Measurements from ENCODE around the gene RHCE. TPM values are rescaled to one million over a fixed set of nuclear protein-coding genes. Genes with fewer than 3 reads are reported as not detected.

Gene RHCE
- total and polyA plus RNA-seq, 2 experiments from 2014 or later: 0.15 to 0.17 TPM

DNA sequence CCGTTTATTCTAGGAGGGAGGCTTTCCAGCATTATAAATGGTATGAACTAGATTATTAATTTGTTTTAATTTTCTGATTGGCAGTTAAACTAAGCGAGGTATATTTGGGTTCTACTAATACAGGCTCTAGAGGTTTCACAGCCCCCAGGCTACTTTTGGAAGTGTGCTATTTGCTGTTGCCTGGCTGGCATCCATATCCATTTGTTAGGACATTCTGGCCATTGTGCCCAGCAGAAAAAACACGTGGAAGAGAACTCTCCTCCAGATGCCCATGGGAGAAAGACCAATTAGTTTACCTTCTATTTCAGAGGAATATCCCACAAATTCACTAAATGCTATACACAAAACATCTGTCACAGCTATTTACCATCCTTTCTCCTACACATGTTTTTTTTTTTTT lies 39.4 kb upstream of the RHCE start:
- no peaks in the 10 kb centered on the region; the same call in 1 of the 2 replicates for H3K9me2 ChIP-seq (ENCODE audit: insufficient read depth)
- no peaks in the 10 kb centered on the region for H3K4me1 Mint-ChIP-seq
- no peak overlapping the region for H3K4me3 Mint-ChIP-seq
- H3K27me3 ChIP-seq (ENCODE audit: insufficient read depth): no peaks in the 10 kb centered on the region
- ATAC-seq: no peak
- H3K4me3 ChIP-seq: no peak overlapping the region
- no peak overlapping the region for H3K27ac ChIP-seq (ENCODE audit: low read depth)
- no peaks in the 10 kb centered on the region for H3K79me2 ChIP-seq (replicated peaks; ENCODE audit: insufficient read depth)
- peaks cover 12% of the 10 kb centered on the region for H3K36me3 Mint-ChIP-seq (ENCODE audit: low read depth)
- H4K20me1 ChIP-seq (replicated peaks; ENCODE audit: insufficient read depth): no peaks in the 10 kb centered on the region
- no peaks in the 10 kb centered on the region for H3K4me1 ChIP-seq (ENCODE audit: insufficient read depth)
- H3K9me3 Mint-ChIP-seq: no peaks in the 10 kb centered on the region
- DNase-seq (ENCODE audit: low spot score): no peak
- H3K36me3 ChIP-seq (ENCODE audit: insufficient read depth): no peaks in the 10 kb centered on the region
- no peaks in the 10 kb centered on the region for H3F3A ChIP-seq (replicated peaks; ENCODE audit: low read depth)
- no peak overlapping the region for H3K4me2 ChIP-seq
- no peak overlapping the region for H3K27ac Mint-ChIP-seq
- no peak overlapping the region for H2AFZ ChIP-seq
- H3K27me3 Mint-ChIP-seq (ENCODE audit: insufficient read depth, low read depth, poor library complexity): peaks cover 2% of the 10 kb centered on the region
- no peak for TF ChIP-seq STAT1 (IDR thresholded peaks at IDR 0.05; ENCODE audit: unreplicated experiment)
- no peak for TF ChIP-seq JUNB (IDR thresholded peaks at IDR 0.05; ENCODE audit: unreplicated experiment)
- TF ChIP-seq POLR2AphosphoS5 (IDR thresholded peaks at IDR 0.05; ENCODE audit: low read depth): no peak
- no peak for TF ChIP-seq ZNF331 (CRISPR knock-in tag; IDR thresholded peaks at IDR 0.05; ENCODE audit: low read depth)
- TF ChIP-seq, protein P1, sequence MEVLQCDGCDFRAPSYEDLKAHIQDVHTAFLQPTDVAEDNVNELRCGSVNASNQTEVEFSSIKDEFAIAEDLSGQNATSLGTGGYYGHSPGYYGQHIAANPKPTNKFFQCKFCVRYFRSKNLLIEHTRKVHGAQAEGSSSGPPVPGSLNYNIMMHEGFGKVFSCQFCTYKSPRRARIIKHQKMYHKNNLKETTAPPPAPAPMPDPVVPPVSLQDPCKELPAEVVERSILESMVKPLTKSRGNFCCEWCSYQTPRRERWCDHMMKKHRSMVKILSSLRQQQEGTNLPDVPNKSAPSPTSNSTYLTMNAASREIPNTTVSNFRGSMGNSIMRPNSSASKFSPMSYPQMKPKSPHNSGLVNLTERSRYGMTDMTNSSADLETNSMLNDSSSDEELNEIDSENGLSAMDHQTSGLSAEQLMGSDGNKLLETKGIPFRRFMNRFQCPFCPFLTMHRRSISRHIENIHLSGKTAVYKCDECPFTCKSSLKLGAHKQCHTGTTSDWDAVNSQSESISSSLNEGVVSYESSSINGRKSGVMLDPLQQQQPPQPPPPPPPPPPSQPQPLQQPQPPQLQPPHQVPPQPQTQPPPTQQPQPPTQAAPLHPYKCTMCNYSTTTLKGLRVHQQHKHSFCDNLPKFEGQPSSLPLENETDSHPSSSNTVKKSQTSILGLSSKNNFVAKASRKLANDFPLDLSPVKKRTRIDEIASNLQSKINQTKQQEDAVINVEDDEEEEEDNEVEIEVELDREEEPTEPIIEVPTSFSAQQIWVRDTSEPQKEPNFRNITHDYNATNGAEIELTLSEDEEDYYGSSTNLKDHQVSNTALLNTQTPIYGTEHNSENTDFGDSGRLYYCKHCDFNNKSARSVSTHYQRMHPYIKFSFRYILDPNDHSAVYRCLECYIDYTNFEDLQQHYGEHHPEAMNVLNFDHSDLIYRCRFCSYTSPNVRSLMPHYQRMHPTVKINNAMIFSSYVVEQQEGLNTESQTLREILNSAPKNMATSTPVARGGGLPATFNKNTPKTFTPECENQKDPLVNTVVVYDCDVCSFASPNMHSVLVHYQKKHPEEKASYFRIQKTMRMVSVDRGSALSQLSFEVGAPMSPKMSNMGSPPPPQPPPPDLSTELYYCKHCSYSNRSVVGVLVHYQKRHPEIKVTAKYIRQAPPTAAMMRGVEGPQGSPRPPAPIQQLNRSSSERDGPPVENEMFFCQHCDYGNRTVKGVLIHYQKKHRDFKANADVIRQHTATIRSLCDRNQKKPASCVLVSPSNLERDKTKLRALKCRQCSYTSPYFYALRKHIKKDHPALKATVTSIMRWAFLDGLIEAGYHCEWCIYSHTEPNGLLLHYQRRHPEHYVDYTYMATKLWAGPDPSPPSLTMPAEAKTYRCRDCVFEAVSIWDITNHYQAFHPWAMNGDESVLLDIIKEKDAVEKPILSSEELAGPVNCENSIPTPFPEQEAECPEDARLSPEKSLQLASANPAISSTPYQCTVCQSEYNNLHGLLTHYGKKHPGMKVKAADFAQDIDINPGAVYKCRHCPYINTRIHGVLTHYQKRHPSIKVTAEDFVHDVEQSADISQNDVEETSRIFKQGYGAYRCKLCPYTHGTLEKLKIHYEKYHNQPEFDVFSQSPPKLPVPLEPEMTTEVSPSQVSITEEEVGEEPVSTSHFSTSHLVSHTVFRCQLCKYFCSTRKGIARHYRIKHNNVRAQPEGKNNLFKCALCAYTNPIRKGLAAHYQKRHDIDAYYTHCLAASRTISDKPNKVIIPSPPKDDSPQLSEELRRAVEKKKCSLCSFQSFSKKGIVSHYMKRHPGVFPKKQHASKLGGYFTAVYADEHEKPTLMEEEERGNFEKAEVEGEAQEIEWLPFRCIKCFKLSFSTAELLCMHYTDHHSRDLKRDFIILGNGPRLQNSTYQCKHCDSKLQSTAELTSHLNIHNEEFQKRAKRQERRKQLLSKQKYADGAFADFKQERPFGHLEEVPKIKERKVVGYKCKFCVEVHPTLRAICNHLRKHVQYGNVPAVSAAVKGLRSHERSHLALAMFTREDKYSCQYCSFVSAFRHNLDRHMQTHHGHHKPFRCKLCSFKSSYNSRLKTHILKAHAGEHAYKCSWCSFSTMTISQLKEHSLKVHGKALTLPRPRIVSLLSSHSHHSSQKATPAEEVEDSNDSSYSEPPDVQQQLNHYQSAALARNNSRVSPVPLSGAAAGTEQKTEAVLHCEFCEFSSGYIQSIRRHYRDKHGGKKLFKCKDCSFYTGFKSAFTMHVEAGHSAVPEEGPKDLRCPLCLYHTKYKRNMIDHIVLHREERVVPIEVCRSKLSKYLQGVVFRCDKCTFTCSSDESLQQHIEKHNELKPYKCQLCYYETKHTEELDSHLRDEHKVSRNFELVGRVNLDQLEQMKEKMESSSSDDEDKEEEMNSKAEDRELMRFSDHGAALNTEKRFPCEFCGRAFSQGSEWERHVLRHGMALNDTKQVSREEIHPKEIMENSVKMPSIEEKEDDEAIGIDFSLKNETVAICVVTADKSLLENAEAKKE (CRISPR knock-in tag; IDR thresholded peaks at IDR 0.05): no peak
- no peak for TF ChIP-seq ZNF114 (CRISPR knock-in tag; IDR thresholded peaks at IDR 0.05)
- no peak for TF ChIP-seq CREB1 (CRISPR knock-in tag; IDR thresholded peaks at IDR 0.05; ENCODE audit: low read depth)
- TF ChIP-seq EZH2phosphoT487 (IDR thresholded peaks at IDR 0.05; ENCODE audit: unreplicated experiment): no peak
- TF ChIP-seq, protein P2, sequence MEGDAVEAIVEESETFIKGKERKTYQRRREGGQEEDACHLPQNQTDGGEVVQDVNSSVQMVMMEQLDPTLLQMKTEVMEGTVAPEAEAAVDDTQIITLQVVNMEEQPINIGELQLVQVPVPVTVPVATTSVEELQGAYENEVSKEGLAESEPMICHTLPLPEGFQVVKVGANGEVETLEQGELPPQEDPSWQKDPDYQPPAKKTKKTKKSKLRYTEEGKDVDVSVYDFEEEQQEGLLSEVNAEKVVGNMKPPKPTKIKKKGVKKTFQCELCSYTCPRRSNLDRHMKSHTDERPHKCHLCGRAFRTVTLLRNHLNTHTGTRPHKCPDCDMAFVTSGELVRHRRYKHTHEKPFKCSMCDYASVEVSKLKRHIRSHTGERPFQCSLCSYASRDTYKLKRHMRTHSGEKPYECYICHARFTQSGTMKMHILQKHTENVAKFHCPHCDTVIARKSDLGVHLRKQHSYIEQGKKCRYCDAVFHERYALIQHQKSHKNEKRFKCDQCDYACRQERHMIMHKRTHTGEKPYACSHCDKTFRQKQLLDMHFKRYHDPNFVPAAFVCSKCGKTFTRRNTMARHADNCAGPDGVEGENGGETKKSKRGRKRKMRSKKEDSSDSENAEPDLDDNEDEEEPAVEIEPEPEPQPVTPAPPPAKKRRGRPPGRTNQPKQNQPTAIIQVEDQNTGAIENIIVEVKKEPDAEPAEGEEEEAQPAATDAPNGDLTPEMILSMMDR (conservative IDR thresholded peaks at IDR 0.05; ENCODE audit: low read depth in 2 of 2): no peak
- no peak for TF ChIP-seq NANOG (IDR thresholded peaks at IDR 0.05; ENCODE audit: borderline replicate concordance)
- no peak for TF ChIP-seq EZH2 (IDR thresholded peaks at IDR 0.05; ENCODE audit: low read depth, unreplicated experiment)
- TF ChIP-seq, protein P3, sequence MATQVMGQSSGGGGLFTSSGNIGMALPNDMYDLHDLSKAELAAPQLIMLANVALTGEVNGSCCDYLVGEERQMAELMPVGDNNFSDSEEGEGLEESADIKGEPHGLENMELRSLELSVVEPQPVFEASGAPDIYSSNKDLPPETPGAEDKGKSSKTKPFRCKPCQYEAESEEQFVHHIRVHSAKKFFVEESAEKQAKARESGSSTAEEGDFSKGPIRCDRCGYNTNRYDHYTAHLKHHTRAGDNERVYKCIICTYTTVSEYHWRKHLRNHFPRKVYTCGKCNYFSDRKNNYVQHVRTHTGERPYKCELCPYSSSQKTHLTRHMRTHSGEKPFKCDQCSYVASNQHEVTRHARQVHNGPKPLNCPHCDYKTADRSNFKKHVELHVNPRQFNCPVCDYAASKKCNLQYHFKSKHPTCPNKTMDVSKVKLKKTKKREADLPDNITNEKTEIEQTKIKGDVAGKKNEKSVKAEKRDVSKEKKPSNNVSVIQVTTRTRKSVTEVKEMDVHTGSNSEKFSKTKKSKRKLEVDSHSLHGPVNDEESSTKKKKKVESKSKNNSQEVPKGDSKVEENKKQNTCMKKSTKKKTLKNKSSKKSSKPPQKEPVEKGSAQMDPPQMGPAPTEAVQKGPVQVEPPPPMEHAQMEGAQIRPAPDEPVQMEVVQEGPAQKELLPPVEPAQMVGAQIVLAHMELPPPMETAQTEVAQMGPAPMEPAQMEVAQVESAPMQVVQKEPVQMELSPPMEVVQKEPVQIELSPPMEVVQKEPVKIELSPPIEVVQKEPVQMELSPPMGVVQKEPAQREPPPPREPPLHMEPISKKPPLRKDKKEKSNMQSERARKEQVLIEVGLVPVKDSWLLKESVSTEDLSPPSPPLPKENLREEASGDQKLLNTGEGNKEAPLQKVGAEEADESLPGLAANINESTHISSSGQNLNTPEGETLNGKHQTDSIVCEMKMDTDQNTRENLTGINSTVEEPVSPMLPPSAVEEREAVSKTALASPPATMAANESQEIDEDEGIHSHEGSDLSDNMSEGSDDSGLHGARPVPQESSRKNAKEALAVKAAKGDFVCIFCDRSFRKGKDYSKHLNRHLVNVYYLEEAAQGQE (IDR thresholded peaks at IDR 0.05; ENCODE audit: unreplicated experiment): no peak
- TF ChIP-seq, protein P4, sequence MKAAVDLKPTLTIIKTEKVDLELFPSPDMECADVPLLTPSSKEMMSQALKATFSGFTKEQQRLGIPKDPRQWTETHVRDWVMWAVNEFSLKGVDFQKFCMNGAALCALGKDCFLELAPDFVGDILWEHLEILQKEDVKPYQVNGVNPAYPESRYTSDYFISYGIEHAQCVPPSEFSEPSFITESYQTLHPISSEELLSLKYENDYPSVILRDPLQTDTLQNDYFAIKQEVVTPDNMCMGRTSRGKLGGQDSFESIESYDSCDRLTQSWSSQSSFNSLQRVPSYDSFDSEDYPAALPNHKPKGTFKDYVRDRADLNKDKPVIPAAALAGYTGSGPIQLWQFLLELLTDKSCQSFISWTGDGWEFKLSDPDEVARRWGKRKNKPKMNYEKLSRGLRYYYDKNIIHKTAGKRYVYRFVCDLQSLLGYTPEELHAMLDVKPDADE (IDR thresholded peaks at IDR 0.05): no peak
